Subcutaneous adipose tissue (tissue), 4 donors: ENCODE measurements around the gene MOGAT3. TPM values are rescaled to one million over a fixed set of nuclear protein-coding genes. Genes with fewer than 3 reads are reported as not detected.

Source experiments
- CTCF ChIP-seq: fragments of 450-650 bp; IDR thresholded peaks from one replicate; pipeline ENCODE4 v1.5.1; 2016; ENCODE audit warnings: low read depth, mild to moderate bottlenecking, control low read depth, antibody characterized with exemption, moderate library complexity
- total RNA-seq, 4 donors: library from RNA; depleted of rRNA; stranded (reverse); fragments of >200 nt; gene quantifications; one replicate each; pipeline ENCODE4 v1.1.0, GENCODE V29; 2016

Gene MOGAT3
- total RNA-seq, 4 donors from 2014 or later, result not detected

GRCh38 chr7:101241443-101242349 lies 40.9 kb upstream of the MOGAT3 start:
- no peak for TF ChIP-seq CTCF

GRCh38 chr7:101241015-101241363 lies 40.2 kb upstream of the MOGAT3 start:
- TF ChIP-seq CTCF, result no peak

- TF ChIP-seq CTCF, result no peak
These were observed 39.6 kb upstream of the MOGAT3 start for GRCh38 chr7:101240226-101241014.

GRCh38 chr7:101239951-101240220 lies 39.0 kb upstream of the MOGAT3 start:
- TF ChIP-seq CTCF, result no peak

GRCh38 chr7:101239191-101239950 lies 38.5 kb upstream of the MOGAT3 start:
- TF ChIP-seq CTCF, result no peak

GRCh38 chr7:101238226-101239182 lies 37.7 kb upstream of the MOGAT3 start:
- no peak for TF ChIP-seq CTCF
